ENCODE measurements around the gene NF1. TPM values are rescaled to one million over a fixed set of nuclear protein-coding genes. Genes with fewer than 3 reads are reported as not detected.

NF1 gene
- total RNA-seq, 2 donors from 2014 or later, result 62.3 to 68.0 TPM

GRCh38 chr17:31321966-31322365 lies 227.2 kb downstream of the NF1 start:
- intact Hi-C loops (cut with DNase I), result no loop called here
- no peak for TF ChIP-seq CTCF (IDR thresholded peaks at IDR 0.05)
- TF ChIP-seq POLR2AphosphoS5 (IDR thresholded peaks at IDR 0.05), result no peak
- no peak for TF ChIP-seq POLR2A (IDR thresholded peaks at IDR 0.05)
- Histone ChIP-seq H3K36me3 (no peaks in the 10 kb centered on the region), H3K4me3 (no peak overlapping the region), H3K27me3 (replicated peaks; ENCODE audit: insufficient read depth) (no peaks in the 10 kb centered on the region), H3K4me1 (replicated peaks) (no peaks in the 10 kb centered on the region), H3K9me3 (no peaks in the 10 kb centered on the region), H3K27ac (no peak overlapping the region)
- WGBS, result 88% methylated on average over 4 of the region's 4 CpGs
- DNase-seq (ENCODE audit: low spot score), result no peak

- H3K4me3 ChIP-seq, result no peak overlapping the region
- intact Hi-C loops (cut with DNase I), result no loop called here
- no peaks in the 10 kb centered on the region for H3K4me1 ChIP-seq (replicated peaks)
- no peaks in the 10 kb centered on the region for H3K27me3 ChIP-seq (replicated peaks; ENCODE audit: insufficient read depth)
- H3K36me3 ChIP-seq, result no peaks in the 10 kb centered on the region
- H3K27ac ChIP-seq, result no peak overlapping the region
- DNase-seq (ENCODE audit: low spot score), result no peak
- TF ChIP-seq POLR2A (IDR thresholded peaks at IDR 0.05) (no peak), CTCF (IDR thresholded peaks at IDR 0.05) (no peak), POLR2AphosphoS5 (IDR thresholded peaks at IDR 0.05) (no peak)
- H3K9me3 ChIP-seq, result no peaks in the 10 kb centered on the region
Measured at GRCh38 chr17:31323551-31323950, 228.8 kb downstream of the NF1 start.

- intact Hi-C loops (cut with DNase I), result no loop called here
- WGBS, result 92% methylated on average over 12 of the region's 12 CpGs
- no peaks in the 10 kb centered on the region for H3K9me3 ChIP-seq
- TF ChIP-seq POLR2AphosphoS5 (IDR thresholded peaks at IDR 0.05) (no peak), POLR2A (IDR thresholded peaks at IDR 0.05) (no peak), CTCF (IDR thresholded peaks at IDR 0.05) (no peak)
- H3K27ac ChIP-seq, result no peak overlapping the region
- H3K4me3 ChIP-seq, result no peak overlapping the region
- DNase-seq (ENCODE audit: low spot score), result no peak
- H3K27me3 ChIP-seq (replicated peaks; ENCODE audit: insufficient read depth), result no peaks in the 10 kb centered on the region
- no peaks in the 10 kb centered on the region for H3K36me3 ChIP-seq
- no peaks in the 10 kb centered on the region for H3K4me1 ChIP-seq (replicated peaks)
Measured at GRCh38 chr17:31327534-31328159, 232.9 kb downstream of the NF1 start.

- H3K4me3 ChIP-seq, result no peak overlapping the region
- DNase-seq (ENCODE audit: low spot score), result no peak
- no peaks in the 10 kb centered on the region for H3K36me3 ChIP-seq
- no peak overlapping the region for H3K27ac ChIP-seq
- H3K27me3 ChIP-seq (replicated peaks; ENCODE audit: insufficient read depth), result no peaks in the 10 kb centered on the region
- H3K4me1 ChIP-seq (replicated peaks), result no peaks in the 10 kb centered on the region
- intact Hi-C loops (cut with DNase I), result no loop called here
- no peak for TF ChIP-seq POLR2AphosphoS5 (IDR thresholded peaks at IDR 0.05)
- TF ChIP-seq POLR2A (IDR thresholded peaks at IDR 0.05), result no peak
- TF ChIP-seq CTCF (IDR thresholded peaks at IDR 0.05), result no peak
- H3K9me3 ChIP-seq, result no peaks in the 10 kb centered on the region
Measured at GRCh38 chr17:31328160-31328535, 233.4 kb downstream of the NF1 start.

GRCh38 chr17:31329221-31329620 lies 234.4 kb downstream of the NF1 start:
- H3K27me3 ChIP-seq (replicated peaks; ENCODE audit: insufficient read depth), result no peaks in the 10 kb centered on the region
- H3K9me3 ChIP-seq, result no peaks in the 10 kb centered on the region
- intact Hi-C loops (cut with DNase I), result no loop called here
- TF ChIP-seq POLR2A (IDR thresholded peaks at IDR 0.05) (no peak), CTCF (IDR thresholded peaks at IDR 0.05) (no peak), POLR2AphosphoS5 (IDR thresholded peaks at IDR 0.05) (no peak)
- DNase-seq (ENCODE audit: low spot score), result no peak
- H3K36me3 ChIP-seq, result no peaks in the 10 kb centered on the region
- no peak overlapping the region for H3K4me3 ChIP-seq
- no peak overlapping the region for H3K27ac ChIP-seq
- H3K4me1 ChIP-seq (replicated peaks), result no peaks in the 10 kb centered on the region

Measured in prostate gland (tissue), 2 donors.